Neuronal stem cell (in vitro differentiated cells): ENCODE measurements around the gene TSBP1. TPM values are rescaled to one million over a fixed set of nuclear protein-coding genes. Genes with fewer than 3 reads are reported as not detected.
A peak's percentile ranks its signal among the peaks of the same experiment; 100 is the strongest.

Experiments used
- DNase-seq: peaks from one replicate; pipeline ENCODE4 v3.0.0-alpha.2; 2013; ENCODE audit warnings: low spot score
- H2AFZ ChIP-seq: one replicate; pipeline ENCODE4 v1.6.1; 2013; ENCODE audit warnings: mild to moderate bottlenecking, low read length, inconsistent platforms
- H2AK5ac ChIP-seq: 2 replicates; pipeline ENCODE4 v1.6.1; 2013; ENCODE audit warnings: low read depth, mild to moderate bottlenecking, inconsistent platforms, low read length, moderate library complexity, mixed read lengths
- H2BK120ac ChIP-seq: 2 replicates; pipeline ENCODE4 v1.6.1; 2013; ENCODE audit warnings: low read depth, mild to moderate bottlenecking, inconsistent platforms, low read length, moderate library complexity, mixed read lengths
- H2BK12ac ChIP-seq: one replicate; pipeline ENCODE4 v1.6.1; 2013; ENCODE audit warnings: low read length, inconsistent platforms
- H2BK15ac ChIP-seq: 2 replicates; pipeline ENCODE4 v1.6.1; 2013; ENCODE audit warnings: mild to moderate bottlenecking, low read length, inconsistent platforms, mixed read lengths
- H2BK5ac ChIP-seq: one replicate; pipeline ENCODE4 v1.6.1; 2013; ENCODE audit warnings: inconsistent platforms, mild to moderate bottlenecking, low read length, moderate library complexity
- H3K14ac ChIP-seq: one replicate; pipeline ENCODE4 v1.6.1; 2013; ENCODE audit warnings: low read length, inconsistent platforms
- H3K18ac ChIP-seq: 2 replicates; pipeline ENCODE4 v1.6.1; 2013; ENCODE audit warnings: low read length, inconsistent platforms
- H3K23ac ChIP-seq: 2 replicates; pipeline ENCODE4 v1.6.1; 2013; ENCODE audit warnings: low read depth, mild to moderate bottlenecking, mixed read lengths, low read length, inconsistent platforms; ENCODE audit not compliant: poor library complexity
- H3K27ac ChIP-seq: replicated peaks from 3 replicates; pipeline ENCODE4 v1.5.1; 2013; ENCODE audit warnings: low read length, inconsistent platforms
- H3K27me3 ChIP-seq, 3 experiments: 2 replicates each; pipeline ENCODE4 v1.6.1; 2013; ENCODE audit warnings: low read length in 3 of 3, mild to moderate bottlenecking in 2 of 3, inconsistent platforms in 1 of 3, low read depth in 1 of 3, mixed read lengths in 1 of 3, moderate library complexity in 1 of 3; ENCODE audit not compliant: control insufficient read depth in 3 of 3, insufficient read depth in 3 of 3
- H3K36me3 ChIP-seq, 2 donors: replicated peaks in 1 of 2; 2 replicates each; pipeline ENCODE4 v1.6.1; 2013; ENCODE audit warnings: low read length in 2 of 2; ENCODE audit not compliant: control insufficient read depth in 2 of 2, insufficient read depth in 2 of 2
- H3K4ac ChIP-seq: 2 replicates; pipeline ENCODE4 v1.6.1; 2013; ENCODE audit warnings: inconsistent platforms, mild to moderate bottlenecking, low read length, moderate library complexity
- H3K4me1 ChIP-seq, 2 donors: 1 replicate in 1 of 2; 2 replicates in 1 of 2; pipeline ENCODE4 v1.6.1; 2013; ENCODE audit warnings: low read length in 2 of 2, low read depth in 1 of 2; ENCODE audit not compliant: control insufficient read depth in 2 of 2, insufficient read depth in 1 of 2
- H3K4me2 ChIP-seq: one replicate; pipeline ENCODE4 v1.6.1; 2013; ENCODE audit warnings: mild to moderate bottlenecking, low read length, inconsistent platforms; ENCODE audit not compliant: insufficient read depth, poor library complexity, severe bottlenecking
- H3K4me3 ChIP-seq, 2 donors: 2 replicates each; pipeline ENCODE4 v1.5.1; 2013; ENCODE audit warnings: low read length in 2 of 2, mild to moderate bottlenecking in 2 of 2, inconsistent platforms in 1 of 2, moderate library complexity in 1 of 2
- H3K79me1 ChIP-seq: one replicate; pipeline ENCODE4 v1.6.1; 2013; ENCODE audit warnings: low read depth, mild to moderate bottlenecking, inconsistent platforms, low read length, moderate library complexity
- H3K9ac ChIP-seq: one replicate; pipeline ENCODE4 v1.6.1; 2013; ENCODE audit warnings: mild to moderate bottlenecking, low read depth, low read length, inconsistent platforms; ENCODE audit not compliant: poor library complexity
- H3K9me3 ChIP-seq, 2 donors: replicated peaks in 1 of 2; 2 replicates each; pipeline versions ENCODE3 to v1.6.1; 2013; ENCODE audit warnings: low read length in 2 of 2, mild to moderate bottlenecking in 2 of 2, inconsistent platforms in 1 of 2, low read depth in 1 of 2, mixed read lengths in 1 of 2, moderate library complexity in 1 of 2; ENCODE audit not compliant: control insufficient read depth in 2 of 2, insufficient read depth in 1 of 2
- H4K8ac ChIP-seq: one replicate; pipeline ENCODE4 v1.6.1; 2013; ENCODE audit warnings: low read depth, mild to moderate bottlenecking, inconsistent platforms, low read length, moderate library complexity
- H4K91ac ChIP-seq: one replicate; pipeline ENCODE4 v1.6.1; 2013; ENCODE audit warnings: low read length, low read depth, mild to moderate bottlenecking, inconsistent platforms; ENCODE audit not compliant: poor library complexity
- WGBS, 2 donors: extraction: QIAGEN DNeasy Blood & Tissue Kit; methylation state at CpG; one replicate each; pipeline ENCODE4 v1.1.7; 2013; ENCODE audit warnings: missing lambda C conversion rate in 2 of 2, mixed read lengths in 1 of 2; ENCODE audit not compliant: insufficient read length in 2 of 2, insufficient replicate concordance in 1 of 2; ENCODE audit errors: extremely low coverage in 2 of 2; 5-methylcytosine and 5-hydroxymethylcytosine counted together
- small RNA-seq: library from polyadenylated mRNA; stranded (forward); fragments of <200 nt; extraction: miRNeasy Mini kit (QIAGEN cat#:217004); gene quantifications from one replicate; pipeline ENCODE3, GENCODE V24; 2013; ENCODE audit not compliant: insufficient read depth

Gene TSBP1

DNA sequence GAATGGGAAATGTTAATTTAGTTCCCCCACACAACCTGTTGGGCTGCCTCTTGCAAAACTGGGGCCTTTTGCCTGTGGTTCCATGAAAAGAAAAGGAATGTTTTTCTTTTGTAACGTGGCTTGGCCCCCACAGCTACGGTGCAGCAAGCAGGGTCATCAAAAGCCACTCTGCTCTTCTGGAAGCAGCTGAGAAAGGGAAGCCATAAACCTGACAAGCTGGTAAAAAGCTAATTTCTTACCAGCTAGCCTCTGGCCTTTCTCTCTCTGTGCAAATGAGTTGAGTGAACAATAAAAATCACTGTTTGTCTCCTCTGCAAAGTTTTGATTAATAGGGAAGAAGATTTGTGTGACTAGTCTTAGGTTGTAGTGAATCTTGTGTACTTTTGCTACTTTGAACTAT lies 124.3 kb downstream of the TSBP1 start:
- Histone ChIP-seq H3K27ac (no peak overlapping the region), H3K4me2 (no peak overlapping the region), H2BK120ac (no peak overlapping the region), H4K91ac (no peak overlapping the region), H3K23ac (no peak overlapping the region), H3K9ac (no peak overlapping the region), H2AFZ (peak overlapping the region; percentile 43), H2BK15ac (no peak overlapping the region), H3K9me3 (peaks cover 4% of the 10 kb centered on the region in 2 donors), H3K36me3 (no peaks in the 10 kb centered on the region), H4K8ac (no peak overlapping the region), H3K4me1 (no peaks in the 10 kb centered on the region), H3K18ac (no peak overlapping the region), H3K27me3 (peaks cover 0 to 7% (median 0%) of the 10 kb centered on the region in 3 experiments), H3K79me1 (no peaks in the 10 kb centered on the region), H3K14ac (no peak overlapping the region), H2AK5ac (no peak overlapping the region), H2BK5ac (no peak overlapping the region), H3K4ac (no peak overlapping the region), H3K4me3 (no peak overlapping the region), H2BK12ac (no peak overlapping the region)
- DNase-seq: no peak
- no CpG with 5 or more reads among the region's 2 CpGs for WGBS, 2 donors

- H3K36me3 ChIP-seq: no peaks in the 10 kb centered on the region
- no peak overlapping the region for H3K4me2 ChIP-seq
- H3K4me1 ChIP-seq: no peaks in the 10 kb centered on the region
- no peak overlapping the region for H3K4ac ChIP-seq
- no peak overlapping the region for H2BK12ac ChIP-seq
- no peak overlapping the region for H2AK5ac ChIP-seq
- H3K23ac ChIP-seq: no peak overlapping the region
- H4K91ac ChIP-seq: no peak overlapping the region
- DNase-seq: peak; percentile 72
- peaks cover 4% of the 10 kb centered on the region in 2 donors for H3K9me3 ChIP-seq
- H3K9ac ChIP-seq: no peak overlapping the region
- H3K18ac ChIP-seq: no peak overlapping the region
- H2BK120ac ChIP-seq: no peak overlapping the region
- no peak overlapping the region for H3K4me3 ChIP-seq
- H2BK15ac ChIP-seq: no peak overlapping the region
- H4K8ac ChIP-seq: no peak overlapping the region
- no peaks in the 10 kb centered on the region for H3K79me1 ChIP-seq
- H3K27me3 ChIP-seq: peaks cover 0 to 13% (median 0%) of the 10 kb centered on the region in 3 experiments
- H2BK5ac ChIP-seq: no peak overlapping the region
- H3K27ac ChIP-seq: no peak overlapping the region
- no peak overlapping the region for H3K14ac ChIP-seq
- H2AFZ ChIP-seq: peak overlapping the region; percentile 88
- WGBS, 2 donors: no CpG with 5 or more reads among the region's 14 CpGs
Measured at GRCh38 chr6:32244946-32245398, 126.7 kb downstream of the TSBP1 start.

GRCh38 chr6:32244270-32244669 lies 127.4 kb downstream of the TSBP1 start:
- Histone ChIP-seq H2BK12ac (no peak overlapping the region), H3K9me3 (peaks cover 4% of the 10 kb centered on the region in 2 donors), H3K23ac (no peak overlapping the region), H2BK5ac (no peak overlapping the region), H2AFZ (no peak overlapping the region), H3K4me2 (no peak overlapping the region), H2BK120ac (no peak overlapping the region), H3K27ac (no peak overlapping the region), H2AK5ac (no peak overlapping the region), H3K4me3 (no peak overlapping the region), H3K4ac (no peak overlapping the region), H3K36me3 (no peaks in the 10 kb centered on the region), H2BK15ac (no peak overlapping the region), H3K27me3 (peaks cover 0 to 13% (median 0%) of the 10 kb centered on the region in 3 experiments), H3K79me1 (no peaks in the 10 kb centered on the region), H3K14ac (no peak overlapping the region), H3K4me1 (no peaks in the 10 kb centered on the region), H4K8ac (no peak overlapping the region), H4K91ac (no peak overlapping the region), H3K18ac (no peak overlapping the region), H3K9ac (no peak overlapping the region)
- DNase-seq: no peak
- no CpG with 5 or more reads among the region's 4 CpGs for WGBS, 2 donors

Small RNA genes lying within 50 kb of the gene (small RNA-seq; reads per million reads assigned to genes)
- not detected for gene RNU6-603P
